HepG2 (cell line): ENCODE data around the gene MVK.

Experiments
- AGO1 ChIP-seq: fragments of 200-400 bp; formaldehyde crosslinking; IDR thresholded peaks from 2 replicates; pipeline ENCODE4 v1.6.1; 2017; ENCODE audit warnings: mild to moderate bottlenecking, low read depth, low read length, moderate library complexity; ENCODE audit not compliant: poor library complexity, severe bottlenecking
- CTCF ChIP-seq: sonication (generic); formaldehyde crosslinking; IDR thresholded peaks from 2 replicates; pipeline ENCODE4 v1.5.0; 2020; ENCODE audit warnings: mild to moderate bottlenecking, missing genetic modification reagents, moderate library complexity
- SP1 ChIP-seq, 2 experiments: fragments of 450-650 bp in 1 of 2; sonication (generic) in 1 of 2; formaldehyde crosslinking in 1 of 2; IDR thresholded peaks; 2 replicates each; pipeline versions ENCODE4 v1.4.0 to v1.6.1; 2016 to 2020; ENCODE audit warnings: missing genetic modification reagents in 1 of 2
- TARDBP ChIP-seq: sonication (generic); formaldehyde crosslinking; IDR thresholded peaks from 2 replicates; pipeline ENCODE4 v1.8.0; 2022; ENCODE audit warnings: mild to moderate bottlenecking, missing genetic modification reagents
- ZNF256 ChIP-seq: sonication (generic); formaldehyde crosslinking; conservative IDR thresholded peaks from 2 replicates; pipeline ENCODE4 v1.4.0; 2020; ENCODE audit warnings: missing genetic modification reagents

DNA sequence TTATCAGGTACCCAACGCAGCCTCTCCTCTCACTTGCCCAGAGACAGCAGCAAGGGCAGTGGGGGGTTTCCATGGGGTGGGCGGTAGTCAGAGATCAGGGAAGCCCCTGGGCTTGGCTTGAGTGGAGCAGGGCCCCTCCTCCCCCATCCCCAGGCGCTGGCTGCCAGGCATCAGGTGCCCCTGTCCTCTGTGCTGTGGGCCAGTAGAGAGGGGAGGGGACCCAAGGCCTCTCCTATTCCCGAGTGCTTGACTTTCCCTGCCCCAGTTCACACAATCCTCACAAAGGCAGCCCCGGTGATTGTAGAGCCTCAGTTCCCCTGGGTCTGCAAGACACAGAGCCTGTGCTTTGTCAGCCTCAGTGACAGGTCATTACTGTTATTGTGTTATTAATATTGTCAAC is 57.7 kb downstream of the MVK start:
- TF ChIP-seq CTCF (no peak), ZNF256 (CRISPR knock-in tag) (no peak), AGO1 (no peak), TARDBP (no peak), SP1 (IDR thresholded peaks at IDR 0.05) (no peak), SP1 (CRISPR knock-in tag; IDR thresholded peaks at IDR 0.05) (no peak)
